Hepatocyte (in vitro differentiated cells): ENCODE measurements around the gene CLIC5.

Source experiments
- CTCF ChIP-seq: fragments of 200-600 bp; sonication (generic); IDR thresholded peaks from 2 replicates; pipeline ENCODE4 v1.5.1; 2016; ENCODE audit warnings: antibody characterized with exemption, mild to moderate bottlenecking; ENCODE audit not compliant: poor library complexity
- EZH2 ChIP-seq: fragments of 200-600 bp; sonication (generic); IDR thresholded peaks from 2 replicates; pipeline ENCODE4 v1.6.1; 2016; ENCODE audit warnings: antibody characterized with exemption, mild to moderate bottlenecking, borderline replicate concordance
- EZH2phosphoT487 ChIP-seq: fragments of 200-600 bp; sonication (generic); IDR thresholded peaks from one replicate; pipeline ENCODE4 v1.6.1; 2018; ENCODE audit warnings: antibody characterized with exemption, mild to moderate bottlenecking, low read depth, moderate library complexity; ENCODE audit not compliant: unreplicated experiment, severe bottlenecking

GRCh38 chr6:45966797-45967196 is 48.9 kb downstream of the CLIC5 start:
- TF ChIP-seq CTCF, result no peak
- TF ChIP-seq EZH2phosphoT487, result no peak
- TF ChIP-seq EZH2, result no peak
